IMR-90 (cell line): ENCODE results near the gene TCF12. TPM values are rescaled to one million over a fixed set of nuclear protein-coding genes. Genes with fewer than 3 reads are reported as not detected.
A peak's percentile ranks its signal among the peaks of the same experiment; 100 is the strongest.

Source experiments
- ATAC-seq: fragments of 200-7000 bp; cut with Tn5 transposase; 2 replicates; pipeline ENCODE4 v1.9.1; 2020; ENCODE audit warnings: low read depth, mild to moderate bottlenecking, moderate library complexity
- BruUV-seq: library from RNA; stranded (reverse); fragments of 400-500 nt; replicated peaks from 2 replicates; lab custom pipeline; 2021; lab: Mats Ljungman, UMichigan
- CTCF ChIA-PET: fragments of 300-600 bp; formaldehyde crosslinking; extraction: SDS; loops from one replicate; lab custom pipeline; 2021; ENCODE audit warnings: antibody characterized with exemption; lab: Yijun Ruan, JAX
- POLR2A ChIA-PET: fragments of 300-600 bp; sonication (Branson Sonifier 250); formaldehyde crosslinking; loops from one replicate; lab custom pipeline; 2022; ENCODE audit warnings: antibody characterized with exemption; ENCODE audit not compliant: unreplicated experiment; lab: Charles Lee
- DNase-seq: peaks from one replicate; pipeline ENCODE4 v3.0.0; 2013
- H2AFZ ChIP-seq: replicated peaks from 2 replicates; pipeline ENCODE3; 2013; ENCODE audit warnings: low read length, mild to moderate bottlenecking; ENCODE audit not compliant: poor library complexity
- H2AK5ac ChIP-seq: 2 replicates; pipeline ENCODE4 v1.6.1; 2013; ENCODE audit warnings: low read depth, low read length, inconsistent platforms
- H2AK9ac ChIP-seq: replicated peaks from 2 replicates; pipeline ENCODE3; 2013; ENCODE audit warnings: mild to moderate bottlenecking, low read depth, low read length, moderate library complexity; ENCODE audit not compliant: poor library complexity
- H2BK120ac ChIP-seq: 2 replicates; pipeline ENCODE4 v1.6.1; 2013; ENCODE audit warnings: low read depth, low read length, inconsistent platforms
- H2BK15ac ChIP-seq: 3 replicates; pipeline ENCODE4 v1.6.1; 2013; ENCODE audit warnings: low read depth, low read length, inconsistent platforms
- H2BK20ac ChIP-seq: 2 replicates; pipeline ENCODE4 v1.6.1; 2013; ENCODE audit warnings: low read depth, mild to moderate bottlenecking, inconsistent platforms, low read length, moderate library complexity
- H2BK5ac ChIP-seq: 2 replicates; pipeline ENCODE4 v1.6.1; 2013; ENCODE audit warnings: mild to moderate bottlenecking, low read depth, low read length, inconsistent platforms; ENCODE audit not compliant: poor library complexity, severe bottlenecking
- H3K14ac ChIP-seq: replicated peaks from 2 replicates; pipeline ENCODE4 v1.6.1; 2013; ENCODE audit warnings: low read depth, low read length, inconsistent platforms
- H3K18ac ChIP-seq: 2 replicates; pipeline ENCODE4 v1.6.1; 2013; ENCODE audit warnings: low read depth, low read length, control low read depth
- H3K23ac ChIP-seq: 2 replicates; pipeline ENCODE4 v1.6.1; 2013; ENCODE audit warnings: low read depth, low read length, inconsistent platforms
- H3K27ac ChIP-seq: 2 replicates; pipeline ENCODE4 v1.5.1; 2013; ENCODE audit warnings: mild to moderate bottlenecking, control low read depth, low read length; ENCODE audit not compliant: insufficient read depth
- H3K27me3 ChIP-seq: 2 replicates; pipeline ENCODE4 v1.6.1; 2013; ENCODE audit warnings: low read length; ENCODE audit not compliant: control insufficient read depth, insufficient read depth
- H3K36me3 ChIP-seq: 2 replicates; pipeline ENCODE4 v1.6.1; 2013; ENCODE audit warnings: low read length, mixed read lengths; ENCODE audit not compliant: control insufficient read depth, insufficient read depth
- H3K4ac ChIP-seq: 2 replicates; pipeline ENCODE4 v1.6.1; 2013; ENCODE audit warnings: low read depth, low read length, inconsistent platforms
- H3K4me1 ChIP-seq: 2 replicates; pipeline ENCODE4 v1.6.1; 2013; ENCODE audit warnings: low read length, mixed read lengths; ENCODE audit not compliant: control insufficient read depth, insufficient read depth
- H3K4me2 ChIP-seq: 2 replicates; pipeline ENCODE4 v1.6.1; 2013; ENCODE audit warnings: low read depth, mild to moderate bottlenecking, control low read depth, low read length, moderate library complexity
- H3K4me3 ChIP-seq: 2 replicates; pipeline ENCODE4 v1.5.1; 2013; ENCODE audit warnings: low read depth, mild to moderate bottlenecking, control low read depth, low read length, moderate library complexity; ENCODE audit not compliant: insufficient read depth
- H3K56ac ChIP-seq: 2 replicates; pipeline ENCODE4 v1.6.1; 2013; ENCODE audit warnings: low read length, inconsistent platforms; ENCODE audit not compliant: insufficient read depth; ENCODE audit errors: extremely low read depth
- H3K79me1 ChIP-seq, 2 experiments: 2 replicates each; pipeline ENCODE4 v1.6.1; 2013; ENCODE audit warnings: low read length in 2 of 2, inconsistent platforms in 1 of 2, low read depth in 1 of 2
- H3K9ac ChIP-seq: 2 replicates; pipeline ENCODE4 v1.6.1; 2013; ENCODE audit warnings: low read depth, low read length, control low read depth
- H3K9me1 ChIP-seq: 2 replicates; pipeline ENCODE4 v1.6.1; 2013; ENCODE audit warnings: low read length, inconsistent platforms; ENCODE audit not compliant: insufficient read depth
- H3K9me3 ChIP-seq: 2 replicates; pipeline ENCODE4 v1.6.1; 2013; ENCODE audit warnings: low read length; ENCODE audit not compliant: control insufficient read depth, insufficient read depth
- H4K20me1 ChIP-seq: 2 replicates; pipeline ENCODE4 v1.6.1; 2013; ENCODE audit warnings: low read length, inconsistent platforms; ENCODE audit not compliant: insufficient read depth
- H4K5ac ChIP-seq: 2 replicates; pipeline ENCODE4 v1.6.1; 2013; ENCODE audit warnings: mild to moderate bottlenecking, low read depth, low read length, control low read depth
- H4K8ac ChIP-seq, 2 experiments: 2 replicates each; pipeline ENCODE4 v1.6.1; 2013; ENCODE audit warnings: low read depth in 2 of 2, low read length in 2 of 2, control low read depth in 1 of 2, inconsistent platforms in 1 of 2
- H4K91ac ChIP-seq: 2 replicates; pipeline ENCODE4 v1.6.1; 2013; ENCODE audit warnings: low read depth, low read length, inconsistent platforms; ENCODE audit not compliant: insufficient read depth
- CHD1 ChIP-seq: IDR thresholded peaks from 2 replicates; pipeline ENCODE4 v1.6.1; 2012; ENCODE audit warnings: low read depth, low read length, improper control_type of control experiment
- MAFK ChIP-seq: IDR thresholded peaks from 2 replicates; pipeline ENCODE4 v1.6.1; 2012; ENCODE audit warnings: low read depth, low read length, improper control_type of control experiment
- NFE2L2 ChIP-seq: fragments of 150-350 bp; IDR thresholded peaks from 2 replicates; pipeline ENCODE4 v1.6.1; 2016; ENCODE audit warnings: low read depth, mild to moderate bottlenecking, low read length
- RAD21 ChIP-seq: IDR thresholded peaks from 2 replicates; pipeline ENCODE4 v1.6.1; 2012; ENCODE audit warnings: low read length, improper control_type of control experiment
- WGBS, 2 experiments: methylation state at CpG; one replicate each; pipeline versions ENCODE4 v1.1.5 to v1.1.7; 2013; ENCODE audit warnings: missing lambda C conversion rate in 2 of 2; ENCODE audit not compliant: insufficient read length in 1 of 2; ENCODE audit errors: extremely low coverage in 2 of 2; 5-methylcytosine and 5-hydroxymethylcytosine counted together
- dilution Hi-C: fragments of 300-500 bp; cut with HindIII; formaldehyde crosslinking; loops from one replicate; pipeline ENCODE4 v1.14.3; 2018; ENCODE audit warnings: low sequenced_read_pairs; ENCODE audit not compliant: unreplicated experiment
- in situ Hi-C: fragments of 300-500 bp; cut with MboI; formaldehyde crosslinking; loops from 3 replicates; pipeline ENCODE4 v1.14.3; 2019; ENCODE audit warnings: low sequenced_read_pairs, inconsistent platforms, mixed read lengths
- intact Hi-C: fragments of 100-400 bp; cut with micrococcal nuclease; formaldehyde crosslinking; loops from 2 replicates; pipeline ENCODE4 v1.10.0; 2022
- polyA plus RNA-seq, 3 experiments: library from polyadenylated mRNA; depleted of rRNA; stranded (reverse); fragments of >200 nt; gene quantifications; 2 replicates each; pipeline ENCODE4 v1.2.3, GENCODE V29; 2012; ENCODE audit warnings: low replicate concordance in 1 of 3
- total RNA-seq: library from RNA; depleted of rRNA; stranded (reverse); fragments of >200 nt; gene quantifications from 2 replicates; pipeline ENCODE4 v1.2.3, GENCODE V29; 2012

The TCF12 gene
- total and polyA plus RNA-seq, 2 of the 4 experiments (the other 2 are of a cell fraction) = 79.4 to 160 TPM

DNA sequence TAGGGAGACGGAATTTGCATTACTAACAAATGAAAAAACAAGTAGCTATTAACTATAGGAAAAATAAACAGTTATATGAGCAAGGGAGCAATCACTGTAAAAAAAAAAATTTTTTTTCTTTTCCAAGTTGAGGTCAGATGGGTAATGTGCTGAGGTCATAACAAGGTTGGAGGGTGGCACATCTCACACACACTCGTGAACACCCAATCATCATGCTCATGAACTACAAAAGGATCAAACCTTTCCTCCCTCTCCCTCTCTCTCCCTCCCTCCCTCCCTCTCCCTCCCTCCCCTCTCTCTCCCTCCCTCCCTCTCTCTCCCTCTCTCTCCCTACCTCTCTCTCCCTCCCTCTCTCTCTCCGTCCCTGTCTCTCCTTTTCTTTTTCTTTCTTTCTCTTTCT, 360.0 kb downstream of the TCF12 start:
- no peak overlapping the region for H2BK120ac ChIP-seq
- peaks cover 8% of the 10 kb centered on the region; the same call in 1 of the 2 replicates for H3K9me1 ChIP-seq
- H2AK5ac ChIP-seq = 0 out of 2 replicates have a peak overlapping the region, but pooled peaks have one; percentile 23
- H4K5ac ChIP-seq = no peak overlapping the region
- no peaks in the 10 kb centered on the region for H3K9me3 ChIP-seq
- H3K18ac ChIP-seq = no peak overlapping the region
- intact Hi-C loops (no loop called here), dilution Hi-C loops (no loop called here), in situ Hi-C loops (no loop called here)
- no peak overlapping the region for H2BK5ac ChIP-seq
- H3K36me3 ChIP-seq = peaks cover 42% of the 10 kb centered on the region
- no peak overlapping the region for H3K27ac ChIP-seq
- H3K23ac ChIP-seq = no peak overlapping the region; the same call in 1 of the 2 replicates
- BruUV-seq = no TSS peak
- H4K91ac ChIP-seq = no peak overlapping the region
- H3K9ac ChIP-seq = no peak overlapping the region
- no peak overlapping the region for H2BK15ac ChIP-seq
- H3K14ac ChIP-seq = no peak overlapping the region
- CTCF ChIA-PET = interaction anchor here (0.6 kb wide), 1 partner anchor 16 kb away, joined by 3 read pairs; no protein-coding TSS in a partner anchor
- no peaks in the 10 kb centered on the region; the same call in 1 of the 2 replicates for H3K4me1 ChIP-seq
- WGBS, 2 experiments = no CpG with 5 or more reads among the region's 3 CpGs
- no peak overlapping the region for H3K4ac ChIP-seq
- H2BK20ac ChIP-seq = no peak overlapping the region
- H4K8ac ChIP-seq = no peak overlapping the region
- no peak overlapping the region for H3K4me2 ChIP-seq
- H3K27me3 ChIP-seq = no peaks in the 10 kb centered on the region
- H3K79me1 ChIP-seq = peaks cover 7 to 27% of the 10 kb centered on the region in 2 experiments; a peak in 3 of 4 replicates
- H3K56ac ChIP-seq = no peak overlapping the region
- DNase-seq = no peak
- no peak for TF ChIP-seq MAFK
- no peak for TF ChIP-seq CHD1
- TF ChIP-seq RAD21 = no peak
- no peak for TF ChIP-seq NFE2L2
- no peak for ATAC-seq
- H4K20me1 ChIP-seq = 0 out of 2 replicates have a peak, but pooled peaks cover 3% of the 10 kb centered on the region
- no peak overlapping the region for H3K4me3 ChIP-seq
- H2AK9ac ChIP-seq = no peak overlapping the region
- H2AFZ ChIP-seq = no peak overlapping the region
- POLR2A ChIA-PET = interaction anchor here (0.6 kb wide), 1 partner anchor 12 kb away, joined by 3 read pairs; no protein-coding TSS in a partner anchor
